Transverse colon (tissue), 3 donors: Measurements from ENCODE around the gene RERE.

Source experiments
- POLR2A ChIP-seq: fragments of 450-650 bp; IDR thresholded peaks from one replicate; pipeline ENCODE4 v1.6.1; 2016; ENCODE audit warnings: antibody characterized with exemption, mild to moderate bottlenecking, moderate library complexity
- TF ChIP-seq, protein P1 (sequence below), 5 experiments: fragments of 200-600 bp in 3 of 5; fragments of 450-650 bp in 2 of 5; sonication (generic) in 3 of 5; IDR thresholded peaks; 1 replicate in 2 of 5; 2 replicates in 3 of 5; pipeline ENCODE4 v1.5.1; 2016 to 2017; ENCODE audit warnings: antibody characterized with exemption in 5 of 5, inconsistent platforms in 3 of 5, mild to moderate bottlenecking in 2 of 5, moderate library complexity in 1 of 5

DNA sequence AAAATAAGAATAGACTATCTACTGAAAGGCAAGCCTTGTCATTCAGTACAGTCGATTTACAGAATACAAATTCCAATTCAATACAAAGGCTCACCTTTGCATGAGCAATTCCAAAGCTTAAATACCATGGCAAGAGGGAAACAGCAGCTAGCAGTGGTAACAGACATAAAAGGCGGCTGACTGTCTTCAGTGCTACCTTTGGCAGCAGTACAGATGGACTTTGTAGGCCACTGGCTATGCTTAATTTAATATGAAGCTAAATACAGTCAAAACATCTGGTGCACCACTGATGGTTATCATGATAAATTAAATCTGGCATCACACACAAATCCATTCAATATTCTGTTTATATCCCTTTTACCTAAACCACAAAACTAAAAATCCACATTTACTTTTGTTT is 62.4 kb downstream of the RERE start:
- TF ChIP-seq, protein P1, sequence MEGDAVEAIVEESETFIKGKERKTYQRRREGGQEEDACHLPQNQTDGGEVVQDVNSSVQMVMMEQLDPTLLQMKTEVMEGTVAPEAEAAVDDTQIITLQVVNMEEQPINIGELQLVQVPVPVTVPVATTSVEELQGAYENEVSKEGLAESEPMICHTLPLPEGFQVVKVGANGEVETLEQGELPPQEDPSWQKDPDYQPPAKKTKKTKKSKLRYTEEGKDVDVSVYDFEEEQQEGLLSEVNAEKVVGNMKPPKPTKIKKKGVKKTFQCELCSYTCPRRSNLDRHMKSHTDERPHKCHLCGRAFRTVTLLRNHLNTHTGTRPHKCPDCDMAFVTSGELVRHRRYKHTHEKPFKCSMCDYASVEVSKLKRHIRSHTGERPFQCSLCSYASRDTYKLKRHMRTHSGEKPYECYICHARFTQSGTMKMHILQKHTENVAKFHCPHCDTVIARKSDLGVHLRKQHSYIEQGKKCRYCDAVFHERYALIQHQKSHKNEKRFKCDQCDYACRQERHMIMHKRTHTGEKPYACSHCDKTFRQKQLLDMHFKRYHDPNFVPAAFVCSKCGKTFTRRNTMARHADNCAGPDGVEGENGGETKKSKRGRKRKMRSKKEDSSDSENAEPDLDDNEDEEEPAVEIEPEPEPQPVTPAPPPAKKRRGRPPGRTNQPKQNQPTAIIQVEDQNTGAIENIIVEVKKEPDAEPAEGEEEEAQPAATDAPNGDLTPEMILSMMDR (IDR thresholded peaks at IDR 0.05), result no peak
- TF ChIP-seq POLR2A, result no peak
